ENCODE results near the gene INS.

GRCh38 chr11:2135018-2135569 is 25.9 kb downstream of the INS start:
- TF ChIP-seq, protein P1, sequence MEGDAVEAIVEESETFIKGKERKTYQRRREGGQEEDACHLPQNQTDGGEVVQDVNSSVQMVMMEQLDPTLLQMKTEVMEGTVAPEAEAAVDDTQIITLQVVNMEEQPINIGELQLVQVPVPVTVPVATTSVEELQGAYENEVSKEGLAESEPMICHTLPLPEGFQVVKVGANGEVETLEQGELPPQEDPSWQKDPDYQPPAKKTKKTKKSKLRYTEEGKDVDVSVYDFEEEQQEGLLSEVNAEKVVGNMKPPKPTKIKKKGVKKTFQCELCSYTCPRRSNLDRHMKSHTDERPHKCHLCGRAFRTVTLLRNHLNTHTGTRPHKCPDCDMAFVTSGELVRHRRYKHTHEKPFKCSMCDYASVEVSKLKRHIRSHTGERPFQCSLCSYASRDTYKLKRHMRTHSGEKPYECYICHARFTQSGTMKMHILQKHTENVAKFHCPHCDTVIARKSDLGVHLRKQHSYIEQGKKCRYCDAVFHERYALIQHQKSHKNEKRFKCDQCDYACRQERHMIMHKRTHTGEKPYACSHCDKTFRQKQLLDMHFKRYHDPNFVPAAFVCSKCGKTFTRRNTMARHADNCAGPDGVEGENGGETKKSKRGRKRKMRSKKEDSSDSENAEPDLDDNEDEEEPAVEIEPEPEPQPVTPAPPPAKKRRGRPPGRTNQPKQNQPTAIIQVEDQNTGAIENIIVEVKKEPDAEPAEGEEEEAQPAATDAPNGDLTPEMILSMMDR (IDR thresholded peaks at IDR 0.05), result no peak
- TF ChIP-seq POLR2A (IDR thresholded peaks at IDR 0.05), result no peak

Data from prostate gland (tissue), 2 donors.